K562 (cell line): Measurements from ENCODE around the gene RNH1. TPM values are rescaled to one million over a fixed set of nuclear protein-coding genes. Genes with fewer than 3 reads are reported as not detected.

ENCODE experiments used
- ATAC-seq: fragments of 200-7000 bp; cut with Tn5 transposase; 3 replicates; pipeline ENCODE4 v1.9.1; 2020; ENCODE audit warnings: moderate library complexity
- BruUV-seq: library from RNA; stranded (reverse); fragments of 400-500 nt; replicated peaks from 2 replicates; lab custom pipeline; 2021; lab: Mats Ljungman, UMichigan
- CTCF ChIA-PET: fragments of 300-600 bp; formaldehyde crosslinking; extraction: SDS; loops from one replicate; lab custom pipeline; 2021; ENCODE audit warnings: low intra/inter-chr PET ratio; lab: Yijun Ruan, JAX
- POLR2A ChIA-PET: fragments of 300-600, 350-650 bp; sonication (Branson Sonifier 250); formaldehyde crosslinking; extraction: SDS; loops from one replicate; lab custom pipeline; 2021; ENCODE audit warnings: antibody characterized with exemption, inconsistent platforms; lab: Yijun Ruan, JAX
- DNase-seq, 4 experiments: peaks; one replicate each; pipeline versions ENCODE4 v3.0.0 to v3.0.0-alpha.2; 2011 to 2018; ENCODE audit warnings: low spot score in 3 of 4, mixed read lengths in 3 of 4; ENCODE audit errors: extremely low read depth in 1 of 4
- FAIRE-seq: peaks from 2 replicates; lab custom pipeline; 2011; peaks lifted over from hg19 to GRCh38; lab: Jason Lieb, UNC
- H2AFZ ChIP-seq: 2 replicates; pipeline ENCODE4 v1.6.0; 2011; ENCODE audit warnings: low read depth, low read length, control low read depth, inconsistent platforms
- H3K27ac ChIP-seq: fragments of 200-600 bp; 3 replicates; pipeline ENCODE4 v1.8.0; 2011; ENCODE audit warnings: low read depth, mild to moderate bottlenecking, control low read depth, inconsistent platforms, low read length, moderate library complexity, mixed read lengths; ENCODE audit errors: extremely low read depth
- H3K27me3 ChIP-seq, 2 experiments: fragments of 300-600 bp in 1 of 2; 2 replicates in 1 of 2; 3 replicates in 1 of 2; pipeline versions ENCODE4 v1.6.0 to v1.8.0; 2011; ENCODE audit warnings: inconsistent platforms in 2 of 2, low read length in 2 of 2, mild to moderate bottlenecking in 1 of 2, mixed read lengths in 1 of 2, moderate library complexity in 1 of 2; ENCODE audit not compliant: control insufficient read depth in 2 of 2, insufficient read depth in 2 of 2
- H3K36me3 ChIP-seq: fragments of 300-600 bp; 3 replicates; pipeline ENCODE4 v1.8.0; 2011; ENCODE audit warnings: mild to moderate bottlenecking, low read length, inconsistent platforms; ENCODE audit not compliant: control insufficient read depth, insufficient read depth
- H3K4me1 ChIP-seq, 2 experiments: fragments of 200-600 bp in 1 of 2; replicated peaks in 1 of 2; 2 replicates in 1 of 2; 3 replicates in 1 of 2; pipeline versions ENCODE4 v1.5.1 to v1.8.0; 2011; ENCODE audit warnings: inconsistent platforms in 2 of 2, low read length in 2 of 2, mild to moderate bottlenecking in 1 of 2, mixed read lengths in 1 of 2, moderate library complexity in 1 of 2; ENCODE audit not compliant: control insufficient read depth in 2 of 2, insufficient read depth in 2 of 2
- H3K4me2 ChIP-seq: 2 replicates; pipeline ENCODE4 v1.6.1; 2011; ENCODE audit warnings: low read length, control low read depth, inconsistent platforms, mixed read lengths; ENCODE audit not compliant: insufficient read depth
- H3K4me3 ChIP-seq: fragments of 200-600 bp; sonication (generic), shearing (Covaris generic); 2 replicates; pipeline ENCODE4 v1.5.1; 2016; ENCODE audit warnings: control low read depth, inconsistent platforms
- H3K79me2 ChIP-seq: fragments of 200-600 bp; 3 replicates; pipeline ENCODE4 v1.8.0; 2011; ENCODE audit warnings: low read length, inconsistent platforms; ENCODE audit not compliant: control insufficient read depth, insufficient read depth
- H3K9ac ChIP-seq, 2 experiments: 2 replicates each; pipeline versions ENCODE4 v1.6.0 to v1.6.1; 2011; ENCODE audit warnings: low read depth in 2 of 2, low read length in 2 of 2, control low read depth in 1 of 2, inconsistent platforms in 1 of 2, mild to moderate bottlenecking in 1 of 2, mixed read lengths in 1 of 2; ENCODE audit not compliant: insufficient read depth in 1 of 2
- H3K9me1 ChIP-seq: one replicate; pipeline ENCODE4 v1.6.0; 2011; ENCODE audit warnings: inconsistent platforms, mild to moderate bottlenecking, low read length, moderate library complexity; ENCODE audit not compliant: control insufficient read depth, insufficient read depth
- H3K9me3 ChIP-seq: replicated peaks from 2 replicates; pipeline ENCODE4 v1.5.1; 2011; ENCODE audit warnings: low read depth, low read length, inconsistent platforms; ENCODE audit not compliant: control insufficient read depth, insufficient read depth
- H4K20me1 ChIP-seq: replicated peaks from 2 replicates; pipeline ENCODE4 v1.6.1; 2011; ENCODE audit warnings: low read length, inconsistent platforms, mixed read lengths; ENCODE audit not compliant: control insufficient read depth, insufficient read depth
- KAT2B ChIP-seq: IDR thresholded peaks from one replicate; pipeline ENCODE4 v1.6.1; 2012; ENCODE audit warnings: low read depth, mild to moderate bottlenecking, control low read depth, inconsistent platforms, low read length, moderate library complexity
- L3MBTL2 ChIP-seq: fragments of 450-650 bp; IDR thresholded peaks from 2 replicates; pipeline ENCODE4 v1.6.1; 2016; ENCODE audit warnings: mild to moderate bottlenecking, moderate library complexity
- NCOR1 ChIP-seq: fragments of 450-650 bp; IDR thresholded peaks from 2 replicates; pipeline ENCODE4 v1.6.1; 2016; ENCODE audit warnings: mild to moderate bottlenecking, moderate library complexity
- SMAD4 ChIP-seq: fragments of 250-450 bp; sonication (Bioruptor Pico); conservative IDR thresholded peaks from 2 replicates; pipeline ENCODE4 v1.8.0; 2021; ENCODE audit warnings: inconsistent platforms, mild to moderate bottlenecking, moderate library complexity
- ZNF140 ChIP-seq: fragments of 250-450 bp; sonication (Bioruptor Pico); IDR thresholded peaks from 2 replicates; pipeline ENCODE4 v1.8.0; 2021; ENCODE audit warnings: moderate library complexity, mild to moderate bottlenecking, inconsistent platforms
- WGBS: fragments of 100-300 bp; shearing (Covaris generic); methylation state at CpG from one replicate; pipeline ENCODE4 v1.1.6; 2016; ENCODE audit warnings: low coverage, mixed read lengths; ENCODE audit not compliant: insufficient coverage; ENCODE audit errors: missing lambda C conversion rate; 5-methylcytosine and 5-hydroxymethylcytosine counted together
- in situ Hi-C: fragments of 300-500 bp; cut with MboI; formaldehyde crosslinking; loops from 4 replicates; pipeline ENCODE4 v1.15.0; 2018; ENCODE audit warnings: inconsistent platforms, mixed read lengths
- intact Hi-C: fragments of 100-400 bp; cut with micrococcal nuclease; formaldehyde crosslinking; loops from 2 replicates; pipeline ENCODE4 v1.14.2; 2022
- polyA plus RNA-seq, 8 experiments: library from polyadenylated mRNA; depleted of rRNA in 4 of 8; stranded (reverse) in 5 of 8; unstranded in 3 of 8; fragments of >200 nt; fragmentation: Nextera tagmentation in 2 of 8; fragmentation: Illumina TruSeq in 1 of 8; extraction: Ambion mirVana in 2 of 8; extraction: Trizol in 1 of 8; gene quantifications; 2 replicates each; pipeline versions ENCODE4 v1.2.1 to v1.2.3, GENCODE V29; 2011 to 2014; ENCODE audit warnings: inconsistent platforms in 1 of 8, missing spikeins in 1 of 8
- total RNA-seq, 7 experiments: library from RNA; depleted of rRNA in 6 of 7; stranded (reverse); fragments of >200 nt in 6 of 7; fragmentation: Illumina TruSeq in 2 of 7; extraction: Trizol in 2 of 7; gene quantifications; 2 replicates each; pipeline versions ENCODE4 v1.2.1 to v1.2.3, GENCODE V29; 2011 to 2021; ENCODE audit warnings: low replicate concordance in 1 of 7
- TF ChIP-seq, protein P1 (sequence below): fragments of 450-650 bp; IDR thresholded peaks from 2 replicates; pipeline ENCODE4 v1.6.1; 2016; ENCODE audit warnings: mild to moderate bottlenecking, moderate library complexity
- TF ChIP-seq, protein P2 (sequence below): fragments of 450-650 bp; IDR thresholded peaks from 2 replicates; pipeline ENCODE4 v1.6.1; 2017; ENCODE audit warnings: antibody characterized with exemption, mild to moderate bottlenecking

The RNH1 gene
- total and polyA plus RNA-seq, 9 of the 15 experiments (the other 6 are each of a cell fraction or from before 2014, with no cell fraction given), result 2.5 to 160 (median 44.3) TPM

DNA sequence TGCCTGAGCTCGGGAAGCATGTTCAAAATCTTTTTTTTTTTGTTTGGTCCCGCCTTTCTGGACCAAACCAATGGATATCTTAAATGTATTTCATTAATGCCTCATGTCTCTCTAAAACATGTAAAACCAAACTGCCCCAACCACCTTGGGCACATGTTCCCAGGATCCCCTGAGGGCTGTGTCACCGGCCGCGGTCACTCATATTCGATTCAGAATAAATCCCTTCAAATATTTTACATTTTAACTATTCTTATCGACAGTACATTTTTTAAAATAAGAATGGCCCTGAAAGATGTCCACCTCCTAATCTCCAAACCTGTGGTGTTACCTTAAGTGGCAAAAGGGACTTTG lies 2.1 kb downstream of the RNH1 start:
- intact Hi-C loops (loop anchor here (2.0 kb wide), 1 partner anchor 44 kb away; no protein-coding TSS in a partner anchor), in situ Hi-C loops (loop anchor here (5.0 kb wide), 1 partner anchor 53 kb away; the partner anchor contains the start of gene PTDSS2)
- H3K27me3 ChIP-seq, result no peaks in the 10 kb centered on the region
- peaks cover 45% of the 10 kb centered on the region; the same call in 2 of the 3 replicates for H3K36me3 ChIP-seq
- H3K4me2 ChIP-seq, result peak overlapping the region; percentile 99
- no peaks in the 10 kb centered on the region for H4K20me1 ChIP-seq
- ChIA-PET CTCF (no interaction called here), POLR2A (interaction anchor here (0.7 to 2.1 kb wide), 5 partner anchors 8 to 56 kb away, joined by 4 to 13 read pairs (median 10); partner anchors contain the start of genes LRRC56 and PTDSS2)
- peaks cover 11 to 65% of the 10 kb centered on the region in 2 experiments for H3K4me1 ChIP-seq
- no peak for ATAC-seq
- peak; percentile 6 for FAIRE-seq
- H3K9me1 ChIP-seq, result no peaks in the 10 kb centered on the region
- DNase-seq, result no peak
- H3K27ac ChIP-seq, result peak overlapping the region; percentile 98
- no peak overlapping the region for H2AFZ ChIP-seq
- 5% methylated on average over 7 of the region's 7 CpGs for WGBS
- BruUV-seq, result no TSS peak
- H3K9me3 ChIP-seq, result no peaks in the 10 kb centered on the region
- peaks cover 70% of the 10 kb centered on the region for H3K79me2 ChIP-seq
- H3K4me3 ChIP-seq, result peak overlapping the region; percentile 93
- H3K9ac ChIP-seq, result peak overlapping the region; percentile 97 to 100
- TF ChIP-seq ZNF140 (CRISPR knock-in tag) (no peak), KAT2B (no peak), L3MBTL2 (peak; percentile 72), NCOR1 (no peak), SMAD4 (CRISPR knock-in tag) (0 out of 2 replicates have a peak, but pooled peaks have one; percentile 16)
- TF ChIP-seq, protein P1, sequence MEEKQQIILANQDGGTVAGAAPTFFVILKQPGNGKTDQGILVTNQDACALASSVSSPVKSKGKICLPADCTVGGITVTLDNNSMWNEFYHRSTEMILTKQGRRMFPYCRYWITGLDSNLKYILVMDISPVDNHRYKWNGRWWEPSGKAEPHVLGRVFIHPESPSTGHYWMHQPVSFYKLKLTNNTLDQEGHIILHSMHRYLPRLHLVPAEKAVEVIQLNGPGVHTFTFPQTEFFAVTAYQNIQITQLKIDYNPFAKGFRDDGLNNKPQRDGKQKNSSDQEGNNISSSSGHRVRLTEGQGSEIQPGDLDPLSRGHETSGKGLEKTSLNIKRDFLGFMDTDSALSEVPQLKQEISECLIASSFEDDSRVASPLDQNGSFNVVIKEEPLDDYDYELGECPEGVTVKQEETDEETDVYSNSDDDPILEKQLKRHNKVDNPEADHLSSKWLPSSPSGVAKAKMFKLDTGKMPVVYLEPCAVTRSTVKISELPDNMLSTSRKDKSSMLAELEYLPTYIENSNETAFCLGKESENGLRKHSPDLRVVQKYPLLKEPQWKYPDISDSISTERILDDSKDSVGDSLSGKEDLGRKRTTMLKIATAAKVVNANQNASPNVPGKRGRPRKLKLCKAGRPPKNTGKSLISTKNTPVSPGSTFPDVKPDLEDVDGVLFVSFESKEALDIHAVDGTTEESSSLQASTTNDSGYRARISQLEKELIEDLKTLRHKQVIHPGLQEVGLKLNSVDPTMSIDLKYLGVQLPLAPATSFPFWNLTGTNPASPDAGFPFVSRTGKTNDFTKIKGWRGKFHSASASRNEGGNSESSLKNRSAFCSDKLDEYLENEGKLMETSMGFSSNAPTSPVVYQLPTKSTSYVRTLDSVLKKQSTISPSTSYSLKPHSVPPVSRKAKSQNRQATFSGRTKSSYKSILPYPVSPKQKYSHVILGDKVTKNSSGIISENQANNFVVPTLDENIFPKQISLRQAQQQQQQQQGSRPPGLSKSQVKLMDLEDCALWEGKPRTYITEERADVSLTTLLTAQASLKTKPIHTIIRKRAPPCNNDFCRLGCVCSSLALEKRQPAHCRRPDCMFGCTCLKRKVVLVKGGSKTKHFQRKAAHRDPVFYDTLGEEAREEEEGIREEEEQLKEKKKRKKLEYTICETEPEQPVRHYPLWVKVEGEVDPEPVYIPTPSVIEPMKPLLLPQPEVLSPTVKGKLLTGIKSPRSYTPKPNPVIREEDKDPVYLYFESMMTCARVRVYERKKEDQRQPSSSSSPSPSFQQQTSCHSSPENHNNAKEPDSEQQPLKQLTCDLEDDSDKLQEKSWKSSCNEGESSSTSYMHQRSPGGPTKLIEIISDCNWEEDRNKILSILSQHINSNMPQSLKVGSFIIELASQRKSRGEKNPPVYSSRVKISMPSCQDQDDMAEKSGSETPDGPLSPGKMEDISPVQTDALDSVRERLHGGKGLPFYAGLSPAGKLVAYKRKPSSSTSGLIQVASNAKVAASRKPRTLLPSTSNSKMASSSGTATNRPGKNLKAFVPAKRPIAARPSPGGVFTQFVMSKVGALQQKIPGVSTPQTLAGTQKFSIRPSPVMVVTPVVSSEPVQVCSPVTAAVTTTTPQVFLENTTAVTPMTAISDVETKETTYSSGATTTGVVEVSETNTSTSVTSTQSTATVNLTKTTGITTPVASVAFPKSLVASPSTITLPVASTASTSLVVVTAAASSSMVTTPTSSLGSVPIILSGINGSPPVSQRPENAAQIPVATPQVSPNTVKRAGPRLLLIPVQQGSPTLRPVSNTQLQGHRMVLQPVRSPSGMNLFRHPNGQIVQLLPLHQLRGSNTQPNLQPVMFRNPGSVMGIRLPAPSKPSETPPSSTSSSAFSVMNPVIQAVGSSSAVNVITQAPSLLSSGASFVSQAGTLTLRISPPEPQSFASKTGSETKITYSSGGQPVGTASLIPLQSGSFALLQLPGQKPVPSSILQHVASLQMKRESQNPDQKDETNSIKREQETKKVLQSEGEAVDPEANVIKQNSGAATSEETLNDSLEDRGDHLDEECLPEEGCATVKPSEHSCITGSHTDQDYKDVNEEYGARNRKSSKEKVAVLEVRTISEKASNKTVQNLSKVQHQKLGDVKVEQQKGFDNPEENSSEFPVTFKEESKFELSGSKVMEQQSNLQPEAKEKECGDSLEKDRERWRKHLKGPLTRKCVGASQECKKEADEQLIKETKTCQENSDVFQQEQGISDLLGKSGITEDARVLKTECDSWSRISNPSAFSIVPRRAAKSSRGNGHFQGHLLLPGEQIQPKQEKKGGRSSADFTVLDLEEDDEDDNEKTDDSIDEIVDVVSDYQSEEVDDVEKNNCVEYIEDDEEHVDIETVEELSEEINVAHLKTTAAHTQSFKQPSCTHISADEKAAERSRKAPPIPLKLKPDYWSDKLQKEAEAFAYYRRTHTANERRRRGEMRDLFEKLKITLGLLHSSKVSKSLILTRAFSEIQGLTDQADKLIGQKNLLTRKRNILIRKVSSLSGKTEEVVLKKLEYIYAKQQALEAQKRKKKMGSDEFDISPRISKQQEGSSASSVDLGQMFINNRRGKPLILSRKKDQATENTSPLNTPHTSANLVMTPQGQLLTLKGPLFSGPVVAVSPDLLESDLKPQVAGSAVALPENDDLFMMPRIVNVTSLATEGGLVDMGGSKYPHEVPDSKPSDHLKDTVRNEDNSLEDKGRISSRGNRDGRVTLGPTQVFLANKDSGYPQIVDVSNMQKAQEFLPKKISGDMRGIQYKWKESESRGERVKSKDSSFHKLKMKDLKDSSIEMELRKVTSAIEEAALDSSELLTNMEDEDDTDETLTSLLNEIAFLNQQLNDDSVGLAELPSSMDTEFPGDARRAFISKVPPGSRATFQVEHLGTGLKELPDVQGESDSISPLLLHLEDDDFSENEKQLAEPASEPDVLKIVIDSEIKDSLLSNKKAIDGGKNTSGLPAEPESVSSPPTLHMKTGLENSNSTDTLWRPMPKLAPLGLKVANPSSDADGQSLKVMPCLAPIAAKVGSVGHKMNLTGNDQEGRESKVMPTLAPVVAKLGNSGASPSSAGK, result peak; percentile 73
- TF ChIP-seq, protein P2, sequence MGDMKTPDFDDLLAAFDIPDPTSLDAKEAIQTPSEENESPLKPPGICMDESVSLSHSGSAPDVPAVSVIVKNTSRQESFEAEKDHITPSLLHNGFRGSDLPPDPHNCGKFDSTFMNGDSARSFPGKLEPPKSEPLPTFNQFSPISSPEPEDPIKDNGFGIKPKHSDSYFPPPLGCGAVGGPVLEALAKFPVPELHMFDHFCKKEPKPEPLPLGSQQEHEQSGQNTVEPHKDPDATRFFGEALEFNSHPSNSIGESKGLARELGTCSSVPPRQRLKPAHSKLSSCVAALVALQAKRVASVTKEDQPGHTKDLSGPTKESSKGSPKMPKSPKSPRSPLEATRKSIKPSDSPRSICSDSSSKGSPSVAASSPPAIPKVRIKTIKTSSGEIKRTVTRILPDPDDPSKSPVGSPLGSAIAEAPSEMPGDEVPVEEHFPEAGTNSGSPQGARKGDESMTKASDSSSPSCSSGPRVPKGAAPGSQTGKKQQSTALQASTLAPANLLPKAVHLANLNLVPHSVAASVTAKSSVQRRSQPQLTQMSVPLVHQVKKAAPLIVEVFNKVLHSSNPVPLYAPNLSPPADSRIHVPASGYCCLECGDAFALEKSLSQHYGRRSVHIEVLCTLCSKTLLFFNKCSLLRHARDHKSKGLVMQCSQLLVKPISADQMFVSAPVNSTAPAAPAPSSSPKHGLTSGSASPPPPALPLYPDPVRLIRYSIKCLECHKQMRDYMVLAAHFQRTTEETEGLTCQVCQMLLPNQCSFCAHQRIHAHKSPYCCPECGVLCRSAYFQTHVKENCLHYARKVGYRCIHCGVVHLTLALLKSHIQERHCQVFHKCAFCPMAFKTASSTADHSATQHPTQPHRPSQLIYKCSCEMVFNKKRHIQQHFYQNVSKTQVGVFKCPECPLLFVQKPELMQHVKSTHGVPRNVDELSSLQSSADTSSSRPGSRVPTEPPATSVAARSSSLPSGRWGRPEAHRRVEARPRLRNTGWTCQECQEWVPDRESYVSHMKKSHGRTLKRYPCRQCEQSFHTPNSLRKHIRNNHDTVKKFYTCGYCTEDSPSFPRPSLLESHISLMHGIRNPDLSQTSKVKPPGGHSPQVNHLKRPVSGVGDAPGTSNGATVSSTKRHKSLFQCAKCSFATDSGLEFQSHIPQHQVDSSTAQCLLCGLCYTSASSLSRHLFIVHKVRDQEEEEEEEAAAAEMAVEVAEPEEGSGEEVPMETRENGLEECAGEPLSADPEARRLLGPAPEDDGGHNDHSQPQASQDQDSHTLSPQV, result peak; percentile 74
